Measurements from ENCODE around the gene LINC00305.

The LINC00305 gene

GRCh38 chr18:64115881-64116280, 33.0 kb downstream of the LINC00305 start:
- DNase-seq (ENCODE audit: low spot score): no peak

- no peak for DNase-seq (ENCODE audit: low spot score)
Observed at GRCh38 chr18:64111950-64112349, 36.9 kb downstream of the LINC00305 start.

GRCh38 chr18:64110692-64111480, 38.0 kb downstream of the LINC00305 start:
- no peak for DNase-seq (ENCODE audit: low spot score)

GRCh38 chr18:64103986-64104385, 44.9 kb downstream of the LINC00305 start:
- no peak for DNase-seq (ENCODE audit: low spot score)

GRCh38 chr18:64100116-64100922, 48.6 kb downstream of the LINC00305 start:
- no peak for DNase-seq (ENCODE audit: low spot score)

- no peak for DNase-seq (ENCODE audit: low spot score)
Observed at GRCh38 chr18:64099244-64099643, 49.6 kb downstream of the LINC00305 start.

GRCh38 chr18:64097497-64097896, 51.4 kb downstream of the LINC00305 start:
- DNase-seq (ENCODE audit: low spot score): no peak

GRCh38 chr18:64095056-64095455, 53.8 kb downstream of the LINC00305 start:
- DNase-seq (ENCODE audit: low spot score): no peak

GRCh38 chr18:64094210-64094609, 54.7 kb downstream of the LINC00305 start:
- no peak for DNase-seq (ENCODE audit: low spot score)

GRCh38 chr18:64091526-64091925, 57.4 kb downstream of the LINC00305 start:
- no peak for DNase-seq (ENCODE audit: low spot score)

- no peak for DNase-seq (ENCODE audit: low spot score)
Observed at GRCh38 chr18:64090876-64091275, 58.0 kb downstream of the LINC00305 start.

- no peak for DNase-seq (ENCODE audit: low spot score)
Observed at GRCh38 chr18:64083916-64084315, 65.0 kb downstream of the LINC00305 start.

- no peak for DNase-seq (ENCODE audit: low spot score)
Observed at GRCh38 chr18:64082513-64082912, 66.4 kb downstream of the LINC00305 start.

- DNase-seq (ENCODE audit: low spot score): no peak
Observed at GRCh38 chr18:64082054-64082453, 66.8 kb downstream of the LINC00305 start.

- DNase-seq (ENCODE audit: low spot score): no peak
Observed at GRCh38 chr18:64073971-64074370, 74.9 kb downstream of the LINC00305 start.

GRCh38 chr18:64055019-64055418, 93.9 kb downstream of the LINC00305 start:
- DNase-seq (ENCODE audit: low spot score): no peak

GRCh38 chr18:64053246-64053645, 95.6 kb downstream of the LINC00305 start:
- no peak for DNase-seq (ENCODE audit: low spot score)

- no peak for DNase-seq (ENCODE audit: low spot score)
Observed at GRCh38 chr18:64052772-64053171, 96.1 kb downstream of the LINC00305 start.

GRCh38 chr18:64044616-64045015, 104.3 kb downstream of the LINC00305 start:
- DNase-seq (ENCODE audit: low spot score): no peak

GRCh38 chr18:64042728-64043358, 106.0 kb downstream of the LINC00305 start:
- DNase-seq (ENCODE audit: low spot score): no peak

- DNase-seq (ENCODE audit: low spot score): peak; percentile 22
Observed at GRCh38 chr18:64037812-64038414, 111.0 kb downstream of the LINC00305 start.

GRCh38 chr18:64032312-64032711, 116.6 kb downstream of the LINC00305 start:
- no peak for DNase-seq (ENCODE audit: low spot score)
